CD14-positive monocyte (primary cell): ENCODE measurements around the gene SCYL1. TPM values are rescaled to one million over a fixed set of nuclear protein-coding genes. Genes with fewer than 3 reads are reported as not detected.

Source experiments
- DNase-seq, 3 donors: peaks; one replicate each; pipeline ENCODE4 v3.0.0-alpha.2; 2011 to 2022
- H2AFZ ChIP-seq: 2 replicates; pipeline ENCODE4 v1.6.0; 2012; ENCODE audit warnings: mild to moderate bottlenecking, low read depth, low read length, inconsistent platforms; ENCODE audit not compliant: insufficient read depth, poor library complexity, severe bottlenecking
- H3K27ac ChIP-seq, 2 donors: 1 replicate in 1 of 2; 2 replicates in 1 of 2; pipeline ENCODE4 v1.5.1; 2012 to 2013; ENCODE audit warnings: low read length in 2 of 2, control low read depth in 1 of 2, inconsistent platforms in 1 of 2, low read depth in 1 of 2, mild to moderate bottlenecking in 1 of 2
- H3K27me3 ChIP-seq, 2 donors: one replicate each; pipeline versions ENCODE4 v1.6.0 to v1.6.1; 2011 to 2013; ENCODE audit warnings: low read length in 2 of 2; ENCODE audit not compliant: control insufficient read depth in 2 of 2, insufficient read depth in 2 of 2
- H3K36me3 ChIP-seq, 2 donors: replicated peaks in 1 of 2; 1 replicate in 1 of 2; 2 replicates in 1 of 2; pipeline versions ENCODE4 v1.5.1 to v1.6.1; 2012 to 2013; ENCODE audit warnings: low read length in 2 of 2, control low read depth in 1 of 2, inconsistent platforms in 1 of 2, mild to moderate bottlenecking in 1 of 2; ENCODE audit not compliant: insufficient read depth in 2 of 2, control insufficient read depth in 1 of 2
- H3K4me1 ChIP-seq, 2 donors: 1 replicate in 1 of 2; 2 replicates in 1 of 2; pipeline versions ENCODE4 v1.5.1 to v1.6.1; 2012 to 2013; ENCODE audit warnings: low read length in 2 of 2, control low read depth in 1 of 2, inconsistent platforms in 1 of 2, mild to moderate bottlenecking in 1 of 2, moderate library complexity in 1 of 2; ENCODE audit not compliant: insufficient read depth in 2 of 2, control insufficient read depth in 1 of 2
- H3K4me2 ChIP-seq: replicated peaks from 2 replicates; pipeline ENCODE3; 2012; ENCODE audit warnings: low read length, moderate library complexity, mild to moderate bottlenecking; ENCODE audit not compliant: poor library complexity, severe bottlenecking; ENCODE audit errors: extremely low read depth
- H3K4me3 ChIP-seq, 3 experiments: fragments of 200-600 bp in 1 of 3; sonication (generic) in 1 of 3; replicated peaks in 1 of 3; 1 replicate in 2 of 3; 2 replicates in 1 of 3; pipeline ENCODE4 v1.5.1; 2011 to 2013; ENCODE audit warnings: low read length in 3 of 3, mild to moderate bottlenecking in 3 of 3, control low read depth in 2 of 3, low read depth in 2 of 3, inconsistent platforms in 1 of 3, moderate library complexity in 1 of 3
- H3K79me2 ChIP-seq: 2 replicates; pipeline ENCODE4 v1.6.0; 2012; ENCODE audit warnings: mild to moderate bottlenecking, control low read depth, inconsistent platforms, low read length, moderate library complexity; ENCODE audit not compliant: insufficient read depth
- H3K9ac ChIP-seq: 2 replicates; pipeline ENCODE4 v1.6.0; 2017; ENCODE audit warnings: low read length, mild to moderate bottlenecking; ENCODE audit not compliant: insufficient read depth, poor library complexity, severe bottlenecking
- H3K9me3 ChIP-seq, 2 donors: replicated peaks in 1 of 2; 1 replicate in 1 of 2; 2 replicates in 1 of 2; pipeline versions ENCODE4 v1.5.1 to v1.6.1; 2012 to 2013; ENCODE audit warnings: low read length in 2 of 2, control low read depth in 1 of 2; ENCODE audit not compliant: control insufficient read depth in 1 of 2, insufficient read depth in 1 of 2
- H4K20me1 ChIP-seq: 2 replicates; pipeline ENCODE4 v1.6.0; 2012; ENCODE audit warnings: mild to moderate bottlenecking, low read length, control low read depth, moderate library complexity; ENCODE audit not compliant: insufficient read depth
- H3K27ac Mint-ChIP-seq, 7 donors: one replicate each; pipeline ENCODE4 v1.8.0; 2020; ENCODE audit warnings: mild to moderate bottlenecking in 7 of 7, mixed read lengths in 7 of 7, moderate library complexity in 6 of 7, inconsistent platforms in 2 of 7
- H3K27me3 Mint-ChIP-seq, 3 donors: one replicate each; pipeline ENCODE4 v1.8.0; 2021 to 2022; ENCODE audit warnings: low read depth in 3 of 3, mild to moderate bottlenecking in 3 of 3, mixed read lengths in 3 of 3, moderate library complexity in 3 of 3, inconsistent platforms in 1 of 3
- H3K36me3 Mint-ChIP-seq, 2 donors: one replicate each; pipeline ENCODE4 v1.8.0; 2020; ENCODE audit warnings: mixed read lengths in 2 of 2, inconsistent platforms in 1 of 2, mild to moderate bottlenecking in 1 of 2
- H3K4me1 Mint-ChIP-seq: one replicate; pipeline ENCODE4 v1.8.0; 2020; ENCODE audit warnings: mild to moderate bottlenecking, mixed read lengths
- H3K4me3 Mint-ChIP-seq, 2 donors: one replicate each; pipeline ENCODE4 v1.8.0; 2020; ENCODE audit warnings: mild to moderate bottlenecking in 2 of 2, mixed read lengths in 2 of 2, moderate library complexity in 1 of 2
- H3K9me3 Mint-ChIP-seq, 7 donors: one replicate each; pipeline ENCODE4 v1.8.0; 2020 to 2022; ENCODE audit warnings: mixed read lengths in 7 of 7, mild to moderate bottlenecking in 6 of 7, moderate library complexity in 6 of 7, inconsistent platforms in 2 of 7
- CTCF ChIP-seq: fragments of 200-600 bp; IDR thresholded peaks from one replicate; pipeline ENCODE4 v1.8.0; 2022; ENCODE audit warnings: antibody characterized with exemption, mild to moderate bottlenecking
- WGBS: methylation state at CpG from one replicate; pipeline ENCODE4 v1.1.5; 2013; ENCODE audit warnings: missing lambda C conversion rate; ENCODE audit not compliant: insufficient coverage; 5-methylcytosine and 5-hydroxymethylcytosine counted together
- intact Hi-C, 2 donors: fragments of 100-400 bp; cut with micrococcal nuclease; formaldehyde crosslinking; loops; one replicate each; pipeline versions ENCODE4 v1.15.0 to v1.15.1; 2023
- polyA plus RNA-seq, 3 donors: library from polyadenylated mRNA; depleted of rRNA in 1 of 3; unstranded in 2 of 3; stranded (reverse) in 1 of 3; fragments of 300-500 nt in 2 of 3; fragments of >200 nt in 1 of 3; fragmentation: Illumina TruSeq in 2 of 3; gene quantifications; 1 replicate in 2 of 3; 2 replicates in 1 of 3; pipeline ENCODE4 v1.2.3, GENCODE V29; 2012 to 2021

Gene SCYL1
- polyA plus RNA-seq, 3 donors = 18.6 to 71.6 (median 29.7) TPM

GRCh38 chr11:65574811-65575567 lies 50.1 kb downstream of the SCYL1 start:
- peaks cover 0 to 2% (median 0%) of the 10 kb centered on the region in 7 donors for H3K9me3 Mint-ChIP-seq

More at GRCh38 chr11:65574811-65575567, 50.1 kb downstream of the SCYL1 start:
- Histone ChIP-seq H3K36me3 (peaks cover 19 to 20% of the 10 kb centered on the region in 2 donors), H3K27ac (peak overlapping the region; percentile 85 to 90), H3K4me2 (peak overlapping the region; percentile 97), H3K79me2 (peaks cover 83% of the 10 kb centered on the region), H2AFZ (peak overlapping the region; percentile 8), H4K20me1 (peaks cover 70% of the 10 kb centered on the region), H3K9me3 (no peaks in the 10 kb centered on the region), H3K9ac (peak overlapping the region; percentile 80), H3K4me1 (peaks cover 66 to 78% of the 10 kb centered on the region in 2 donors), H3K4me3 (peak overlapping the region; percentile 68 to 100 (median 98)), H3K27me3 (no peaks in the 10 kb centered on the region)
- intact Hi-C loops = loop anchor here (2.0 to 10.0 kb wide), 3 partner anchors 34 to 550 kb away; partner anchors contain the start of genes MAP3K11 (in 1 of the 2) and SNX15 (in 1 of the 2)
- peak in 1 of 3 donors; percentile 29 for DNase-seq
- H3K27ac Mint-ChIP-seq = peak overlapping the region; percentile 93 to 99 (median 97)
- H3K36me3 Mint-ChIP-seq = peaks cover 18 to 30% of the 10 kb centered on the region in 2 donors
- no peak for TF ChIP-seq CTCF
- peak overlapping the region; percentile 90 to 94 for H3K4me3 Mint-ChIP-seq
- 3% methylated on average over 22 of the region's 28 CpGs for WGBS
- no peaks in the 10 kb centered on the region for H3K27me3 Mint-ChIP-seq
- H3K4me1 Mint-ChIP-seq = peaks cover 62% of the 10 kb centered on the region
